HG03060 (cell line): ENCODE data around the gene MPHOSPH10.
"Not testable (repeated sequence)": the region's sequence is repeated elsewhere in the genome, so short reads cannot be mapped to it uniquely, and the experiment has no call there.

Experiments used
- ATAC-seq: cut with Tn5 transposase; IDR thresholded peaks from one replicate; pipeline ENCODE4 v1.9.1; 2021; ENCODE audit warnings: low read depth, moderate number of reproducible peaks; ENCODE audit not compliant: unreplicated experiment

The MPHOSPH10 gene

GRCh38 chr2:71121479-71121878 is 9.0 kb upstream of the MPHOSPH10 start:
- no peak for ATAC-seq

GRCh38 chr2:71122387-71123298 is 7.8 kb upstream of the MPHOSPH10 start:
- no peak for ATAC-seq

- ATAC-seq, result no peak
Measured at GRCh38 chr2:71125506-71126294, 4.7 kb upstream of the MPHOSPH10 start.

- ATAC-seq, result no peak
Measured at GRCh38 chr2:71126957-71127356, 3.5 kb upstream of the MPHOSPH10 start.

GRCh38 chr2:71129114-71129901 is 1.1 kb upstream of the MPHOSPH10 start:
- peak; percentile 7 for ATAC-seq

GRCh38 chr2:71129902-71130151 is 607 bp upstream of the MPHOSPH10 start:
- peak; percentile 33 for ATAC-seq

- ATAC-seq, result no peak
Measured at GRCh38 chr2:71130905-71131244, 441 bp downstream of the MPHOSPH10 start.

GRCh38 chr2:71131387-71132166 is 1.1 kb downstream of the MPHOSPH10 start:
- ATAC-seq, result not testable (repeated sequence)

GRCh38 chr2:71133603-71134002 is 3.2 kb downstream of the MPHOSPH10 start:
- ATAC-seq, result no peak

GRCh38 chr2:71136174-71136573 is 5.7 kb downstream of the MPHOSPH10 start:
- ATAC-seq, result no peak

GRCh38 chr2:71143782-71144181 is 13.3 kb downstream of the MPHOSPH10 start:
- ATAC-seq, result no peak

- no peak for ATAC-seq
Measured at GRCh38 chr2:71148506-71149063, 18.2 kb downstream of the MPHOSPH10 start.

- no peak for ATAC-seq
Measured at GRCh38 chr2:71150082-71150816, 19.8 kb downstream of the MPHOSPH10 start.

- ATAC-seq, result no peak
Measured at GRCh38 chr2:71151620-71152019, 21.2 kb downstream of the MPHOSPH10 start.

- ATAC-seq, result no peak
Measured at GRCh38 chr2:71153585-71154224, 23.3 kb downstream of the MPHOSPH10 start.

- no peak for ATAC-seq
Measured at GRCh38 chr2:71154279-71154678, 23.8 kb downstream of the MPHOSPH10 start.

- peak; percentile 65 for ATAC-seq
Measured at GRCh38 chr2:71154798-71155197, 24.4 kb downstream of the MPHOSPH10 start.

GRCh38 chr2:71155846-71156245 is 25.4 kb downstream of the MPHOSPH10 start:
- ATAC-seq, result no peak

- ATAC-seq, result no peak
Measured at GRCh38 chr2:71156573-71156972, 26.1 kb downstream of the MPHOSPH10 start.
